ENCODE data around the gene LY6G5C. TPM values are rescaled to one million over a fixed set of nuclear protein-coding genes. Genes with fewer than 3 reads are reported as not detected.

The LY6G5C gene
- total RNA-seq, 1 experiment from 2014 or later = 0.62 TPM

DNA sequence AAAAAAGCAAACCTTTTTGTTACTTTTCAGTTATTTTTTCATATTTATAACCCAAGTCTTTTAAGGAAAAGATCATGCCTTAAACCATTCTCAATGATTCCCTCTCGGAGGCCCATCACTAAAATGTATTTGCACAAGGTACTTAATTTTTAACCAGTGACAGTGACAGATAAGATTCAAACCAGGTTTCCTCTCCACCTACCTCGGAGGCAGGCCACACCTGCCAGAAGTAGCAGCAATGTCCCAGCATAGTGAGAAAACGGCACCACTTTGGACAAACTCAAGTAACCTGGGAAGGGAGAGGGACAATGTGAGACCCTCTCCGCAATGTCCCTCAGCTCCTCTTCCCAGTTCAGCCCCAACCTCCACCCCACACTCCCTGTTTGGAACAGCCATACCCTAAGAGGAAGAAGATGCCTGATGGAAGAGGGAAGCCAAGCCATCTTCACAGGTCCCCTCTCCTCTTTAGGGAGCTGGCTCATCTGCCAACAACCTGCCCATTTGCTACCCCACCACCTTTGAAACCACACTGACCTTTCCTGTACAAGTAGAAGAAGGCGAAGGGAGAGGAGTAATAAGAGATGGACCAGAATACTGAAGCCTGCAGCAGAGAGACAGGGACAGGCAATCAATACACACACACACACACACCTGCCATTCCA is 20.0 kb upstream of the LY6G5C start:
- ATAC-seq (no peak), DNase-seq (ENCODE audit: low read depth, low spot score) (no peak)
- intact Hi-C loops (cut with micrococcal nuclease; ENCODE audit: unreplicated experiment) = no loop called here
- in situ Hi-C loops (cut with HindIII; ENCODE audit: low pct_unique_long_range_greater_than_20kb, low sequenced_read_pairs) = no loop called here
- H3K27ac ChIP-seq (ENCODE audit: low read length) = no peak overlapping the region
- no TSS peak for BruUV-seq (replicated peaks)
- ChIA-PET POLR2A (interaction anchor here (0.5 kb wide), 1 partner anchor 75 kb away, joined by 8 read pairs; no protein-coding TSS in a partner anchor), CTCF (no interaction called here)
- H3K9me3 ChIP-seq (ENCODE audit: control insufficient read depth, insufficient read depth, low read depth, low read length) = no peaks in the 10 kb centered on the region
- peaks cover 7% of the 10 kb centered on the region; the same call in 1 of the 2 replicates for H3K4me1 ChIP-seq (ENCODE audit: control insufficient read depth, insufficient read depth, low read length)
- peaks cover 4% of the 10 kb centered on the region; the same call in 1 of the 2 replicates for H3K36me3 ChIP-seq (ENCODE audit: control insufficient read depth, insufficient read depth, low read length)
- no peak overlapping the region for H3K4me3 ChIP-seq (ENCODE audit: low read depth in 2 of 2, low read length in 2 of 2)
- H3K27me3 ChIP-seq (ENCODE audit: control insufficient read depth, insufficient read depth, low read length) = no peaks in the 10 kb centered on the region
- TF ChIP-seq SIN3A (IDR thresholded peaks at IDR 0.05; ENCODE audit: borderline replicate concordance, insufficient read depth, low read depth, low read length) (no peak), TCF7L2 (IDR thresholded peaks at IDR 0.05; ENCODE audit: low read depth, low read length) (no peak), REST (IDR thresholded peaks at IDR 0.05; ENCODE audit: insufficient read depth in 1 of 2, low read depth in 2 of 2, low read length in 1 of 2) (no peak), CTCF (IDR thresholded peaks at IDR 0.05) (no peak), POLR2AphosphoS5 (IDR thresholded peaks at IDR 0.05; ENCODE audit: low read depth, low read length) (no peak)

GRCh38 chr6:31697555-31697954 is 16.7 kb upstream of the LY6G5C start:
- no peak for TF ChIP-seq TCF7L2 (IDR thresholded peaks at IDR 0.05; ENCODE audit: low read depth, low read length)
- TF ChIP-seq REST (IDR thresholded peaks at IDR 0.05; ENCODE audit: insufficient read depth in 1 of 2, low read depth in 2 of 2, low read length in 1 of 2) = no peak
- TF ChIP-seq POLR2AphosphoS5 (IDR thresholded peaks at IDR 0.05; ENCODE audit: low read depth, low read length) = no peak
- TF ChIP-seq SIN3A (IDR thresholded peaks at IDR 0.05; ENCODE audit: borderline replicate concordance, insufficient read depth, low read depth, low read length) = no peak
- no peak for TF ChIP-seq CTCF (IDR thresholded peaks at IDR 0.05)
- POLR2A ChIA-PET = no interaction called here
- intact Hi-C loops (cut with micrococcal nuclease; ENCODE audit: unreplicated experiment) (no loop called here), in situ Hi-C loops (cut with HindIII; ENCODE audit: low pct_unique_long_range_greater_than_20kb, low sequenced_read_pairs) (no loop called here)
- no peaks in the 10 kb centered on the region for H3K9me3 ChIP-seq (ENCODE audit: control insufficient read depth, insufficient read depth, low read depth, low read length)
- DNase-seq (ENCODE audit: low read depth, low spot score) = no peak
- CTCF ChIA-PET = no interaction called here
- no peak overlapping the region for H3K27ac ChIP-seq (ENCODE audit: low read length)
- peaks cover 2% of the 10 kb centered on the region; the same call in 1 of the 2 replicates for H3K36me3 ChIP-seq (ENCODE audit: control insufficient read depth, insufficient read depth, low read length)
- H3K27me3 ChIP-seq (ENCODE audit: control insufficient read depth, insufficient read depth, low read length) = no peaks in the 10 kb centered on the region
- H3K4me3 ChIP-seq (ENCODE audit: low read depth in 2 of 2, low read length in 2 of 2) = no peak overlapping the region
- peaks cover 7% of the 10 kb centered on the region; the same call in 1 of the 2 replicates for H3K4me1 ChIP-seq (ENCODE audit: control insufficient read depth, insufficient read depth, low read length)
- BruUV-seq (replicated peaks) = no TSS peak
- ATAC-seq = no peak

All from Panc1 (cell line).